Activated CD4-positive, alpha-beta T cell treated with anti-CD3 and anti-CD28 coated beads for 1 hour (primary cell): ENCODE results near the gene ATP2B3.

ENCODE experiments used
- DNase-seq: peaks from one replicate; pipeline ENCODE4 v3.0.0-alpha.2; 2020

The ATP2B3 gene

DNA sequence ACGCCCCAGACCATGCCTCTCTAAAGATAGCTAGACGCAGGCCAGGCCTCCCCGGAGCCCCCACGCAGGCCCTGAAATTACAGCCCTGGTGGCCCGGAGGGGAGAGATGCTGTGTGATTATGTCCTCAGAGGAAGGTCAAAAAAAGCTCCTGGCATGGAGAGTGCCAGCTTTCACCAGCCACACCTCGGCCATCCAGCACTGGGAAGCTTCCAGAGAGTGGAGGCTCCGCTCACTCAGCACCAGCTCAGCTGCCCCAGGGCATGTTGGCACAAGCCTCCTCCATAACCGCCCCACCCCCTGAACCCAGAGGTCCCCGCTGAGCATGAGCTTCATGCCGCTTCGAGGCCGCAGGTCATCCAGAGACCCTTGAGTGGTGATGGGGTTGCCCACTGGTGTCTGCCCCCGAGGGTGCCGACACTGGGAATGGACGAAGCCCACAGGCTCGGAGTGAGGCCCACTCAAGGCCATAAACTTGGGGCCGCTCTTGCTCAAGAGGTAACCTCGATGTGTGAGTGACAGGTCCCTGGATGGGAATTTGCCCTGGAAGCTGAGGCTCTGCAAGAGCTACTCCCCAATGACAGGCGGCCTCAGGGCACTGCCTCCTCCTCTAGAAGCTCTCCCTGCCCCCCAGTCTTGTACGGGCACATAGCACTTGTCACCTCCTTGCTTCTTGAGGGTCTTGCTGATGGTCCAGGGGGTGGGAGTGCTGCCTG lies 27.1 kb upstream of the ATP2B3 start:
- DNase-seq: no peak

- DNase-seq: no peak
These were observed 26.0 kb upstream of the ATP2B3 start for GRCh38 chrX:153491351-153491914.

GRCh38 chrX:153491918-153492317 lies 25.5 kb upstream of the ATP2B3 start:
- no peak for DNase-seq

GRCh38 chrX:153492543-153492942 lies 24.9 kb upstream of the ATP2B3 start:
- no peak for DNase-seq

GRCh38 chrX:153493085-153493484 lies 24.4 kb upstream of the ATP2B3 start:
- DNase-seq: no peak

DNA sequence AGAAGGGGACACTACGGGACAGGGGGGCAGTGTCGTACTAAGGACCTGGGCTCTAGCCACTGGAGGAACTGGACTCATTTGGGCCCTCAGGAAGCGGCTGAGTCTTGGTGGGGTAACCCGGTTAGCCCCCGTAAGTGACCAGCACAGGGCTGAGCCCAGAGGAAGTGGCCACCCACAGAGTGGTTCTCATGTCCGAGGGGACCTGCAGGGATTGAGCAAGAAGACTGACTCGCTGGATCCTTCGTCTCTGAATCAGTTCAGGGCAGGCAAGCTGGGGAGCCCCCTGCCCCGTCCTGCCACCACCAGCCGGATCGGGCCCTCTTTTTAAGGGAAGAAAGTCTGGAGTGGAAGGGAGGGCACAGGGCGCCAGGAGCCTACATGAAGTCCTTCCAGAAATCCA lies 23.4 kb upstream of the ATP2B3 start:
- DNase-seq: no peak

GRCh38 chrX:153494541-153495361 lies 22.7 kb upstream of the ATP2B3 start, which contains the start of gene BGN:
Gene BGN, plus strand, starts transcription at chrX:153494980. Its CDS starts 9,652 bp downstream, at chrX:153504632.
- no peak for DNase-seq

DNA sequence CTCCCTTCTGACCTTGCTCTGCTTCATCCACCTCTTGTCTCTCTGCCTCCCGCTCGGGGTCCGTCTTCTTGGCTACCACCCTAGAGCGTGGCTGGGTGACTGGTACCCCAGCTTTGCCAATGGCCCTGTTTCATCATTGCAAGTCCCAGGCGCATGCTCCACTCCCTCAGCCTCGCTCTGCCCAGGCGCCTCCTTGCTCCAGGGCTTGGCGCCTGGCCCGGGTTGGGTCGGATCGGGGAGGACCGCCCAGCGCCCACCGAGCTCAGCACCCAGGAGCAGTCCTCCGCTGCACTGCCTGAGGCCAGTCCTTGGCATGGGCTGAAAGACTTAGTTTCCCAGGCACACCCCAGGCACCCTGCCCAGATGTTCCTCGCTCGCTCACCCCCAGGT lies 22.1 kb upstream of the ATP2B3 start:
- no peak for DNase-seq

GRCh38 chrX:153495903-153496589 lies 21.4 kb upstream of the ATP2B3 start:
- no peak for DNase-seq

- DNase-seq: no peak
These were observed 20.9 kb upstream of the ATP2B3 start for GRCh38 chrX:153496590-153496959.

DNA sequence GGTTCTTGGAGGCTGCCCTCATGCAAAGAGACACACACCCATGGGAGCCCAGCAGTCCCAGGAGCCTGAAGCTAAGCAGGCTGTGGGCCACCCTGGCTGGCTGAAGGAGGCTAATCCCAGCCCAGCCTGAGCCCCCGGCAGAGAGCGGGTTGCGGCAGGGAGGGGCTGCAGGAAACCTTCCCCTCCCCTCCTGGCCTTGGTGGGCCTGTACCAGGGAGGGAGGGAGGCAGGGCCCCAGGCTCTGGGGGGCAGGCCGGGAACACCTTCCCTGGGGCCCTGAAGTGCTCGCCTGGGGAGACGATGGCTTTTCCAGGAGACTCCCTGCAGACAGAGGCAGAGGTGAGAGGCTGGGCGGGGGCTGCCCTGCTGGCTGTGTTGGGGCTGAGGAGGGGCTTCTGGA lies 19.0 kb upstream of the ATP2B3 start:
- DNase-seq: no peak

DNA sequence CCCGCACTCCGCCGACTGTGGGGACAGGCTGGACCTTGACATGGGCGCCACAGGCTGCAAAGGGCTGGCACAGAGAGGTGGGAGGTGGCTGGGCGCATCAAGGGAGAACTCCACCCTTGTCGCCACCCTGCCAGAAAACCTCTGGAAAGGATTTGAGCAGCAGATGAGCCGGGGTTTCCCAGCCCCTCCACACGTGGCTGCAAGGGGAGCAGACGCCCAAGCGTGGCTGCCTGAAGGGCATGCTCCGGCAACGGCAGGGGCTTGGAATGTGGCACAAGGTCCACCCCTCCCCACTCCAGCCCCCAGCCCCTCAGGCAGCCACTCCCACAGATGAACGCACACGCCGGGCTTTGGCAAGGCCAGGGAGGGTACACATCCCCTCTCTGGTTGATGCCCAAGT lies 18.1 kb upstream of the ATP2B3 start:
- DNase-seq: no peak

DNA sequence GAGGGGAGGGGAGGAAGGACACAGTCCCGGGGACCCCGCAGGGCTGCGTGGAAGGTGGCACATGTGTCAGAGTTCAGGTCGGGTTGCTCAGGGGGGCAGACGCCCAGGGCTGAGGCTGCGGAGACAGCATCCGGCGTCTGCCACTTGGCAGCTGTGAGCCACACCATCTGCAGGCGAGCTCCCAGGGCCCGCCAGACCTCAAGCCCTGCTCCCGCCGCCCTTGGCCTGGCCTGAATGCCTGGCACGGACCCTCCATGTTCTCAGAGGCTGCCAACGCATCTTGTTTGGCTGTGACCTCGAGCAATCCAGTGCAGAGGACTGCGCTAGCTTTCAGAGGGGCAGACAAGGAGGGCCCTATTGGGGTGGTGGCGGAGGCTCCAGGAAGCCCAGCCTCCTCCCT lies 17.6 kb upstream of the ATP2B3 start:
- no peak for DNase-seq

GRCh38 chrX:153500676-153501280 lies 16.7 kb upstream of the ATP2B3 start:
- DNase-seq: no peak

DNA sequence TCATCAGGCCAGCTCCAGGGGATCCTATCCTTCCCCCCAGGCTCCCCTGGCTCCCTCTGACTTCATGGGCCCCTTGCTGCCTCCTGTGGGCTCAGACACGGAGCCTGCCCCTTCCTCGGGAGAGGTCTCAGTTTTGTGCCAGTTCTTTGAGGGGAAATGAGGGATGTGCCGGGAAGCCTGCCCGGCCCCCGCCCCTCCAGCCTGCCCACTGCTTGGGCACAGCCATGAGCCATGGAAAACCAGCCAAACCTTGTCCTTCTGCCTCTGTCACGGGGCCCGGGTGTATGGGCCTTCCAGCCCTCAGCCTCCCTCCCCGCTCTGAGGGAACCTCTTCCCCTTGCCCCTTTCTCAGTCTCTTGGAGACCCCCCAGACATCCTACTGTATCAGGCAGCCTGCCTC lies 15.9 kb upstream of the ATP2B3 start:
- no peak for DNase-seq

GRCh38 chrX:153502131-153502530 lies 15.3 kb upstream of the ATP2B3 start:
- no peak for DNase-seq

DNA sequence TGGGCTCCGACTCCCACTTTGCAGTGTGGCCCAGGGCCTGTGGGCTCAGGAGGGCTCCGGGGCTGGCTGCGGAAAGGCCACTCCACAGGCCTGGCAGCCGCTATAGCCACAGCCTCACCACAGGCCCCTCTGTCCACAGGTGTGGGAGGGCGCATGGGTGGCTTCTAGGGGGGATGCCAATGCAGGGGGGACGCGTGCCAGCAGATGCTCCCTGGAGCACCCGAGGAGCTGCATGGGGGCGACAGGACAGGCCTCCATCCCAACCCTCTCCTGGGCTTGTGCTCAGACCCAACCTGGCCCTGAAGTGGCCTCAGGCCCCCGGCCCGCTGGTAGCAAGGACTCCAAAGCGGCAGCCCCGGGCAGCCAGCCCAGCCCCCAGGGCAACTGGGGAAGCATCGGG lies 14.6 kb upstream of the ATP2B3 start:
- no peak for DNase-seq

- no peak for DNase-seq
These were observed 12.9 kb upstream of the ATP2B3 start for GRCh38 chrX:153504445-153505016.

- DNase-seq: no peak
These were observed 12.1 kb upstream of the ATP2B3 start for GRCh38 chrX:153505361-153505760.

DNA sequence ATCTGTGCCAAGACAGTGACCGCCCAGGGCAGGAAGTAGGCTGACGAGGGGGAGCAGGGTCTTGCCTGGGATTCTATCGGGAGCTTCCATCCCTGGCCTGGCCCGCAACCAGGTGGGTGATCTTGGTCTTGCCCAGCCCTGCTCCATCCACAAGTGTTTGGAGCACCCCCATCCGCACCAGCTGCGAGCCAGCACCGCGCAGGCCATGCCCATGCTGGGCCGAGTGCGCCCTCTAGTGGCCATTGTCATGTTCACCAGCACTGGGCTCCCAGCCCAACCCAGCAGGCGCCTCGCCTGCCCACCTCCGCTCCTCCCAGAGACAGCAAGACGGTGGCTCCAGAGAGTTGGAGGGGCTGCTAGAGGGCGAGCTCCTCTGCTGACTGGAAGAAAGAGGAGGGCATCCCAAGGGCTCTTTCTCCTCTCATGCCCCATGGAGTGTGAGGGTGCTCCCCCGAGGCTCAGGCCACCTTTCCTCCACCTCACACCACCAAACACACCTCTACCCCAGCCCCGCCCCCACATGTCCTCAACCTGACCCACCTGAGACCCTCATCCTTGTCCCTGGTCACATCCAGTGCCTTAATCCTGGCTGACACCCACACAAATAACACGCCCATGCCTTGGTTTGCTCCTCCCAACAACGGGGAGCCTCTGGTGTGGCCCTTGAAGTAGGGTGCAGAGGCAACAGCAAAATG lies 9.8 kb upstream of the ATP2B3 start:
- DNase-seq: peak; percentile 75

- no peak for DNase-seq
These were observed 7.8 kb upstream of the ATP2B3 start for GRCh38 chrX:153509592-153509991.

DNA sequence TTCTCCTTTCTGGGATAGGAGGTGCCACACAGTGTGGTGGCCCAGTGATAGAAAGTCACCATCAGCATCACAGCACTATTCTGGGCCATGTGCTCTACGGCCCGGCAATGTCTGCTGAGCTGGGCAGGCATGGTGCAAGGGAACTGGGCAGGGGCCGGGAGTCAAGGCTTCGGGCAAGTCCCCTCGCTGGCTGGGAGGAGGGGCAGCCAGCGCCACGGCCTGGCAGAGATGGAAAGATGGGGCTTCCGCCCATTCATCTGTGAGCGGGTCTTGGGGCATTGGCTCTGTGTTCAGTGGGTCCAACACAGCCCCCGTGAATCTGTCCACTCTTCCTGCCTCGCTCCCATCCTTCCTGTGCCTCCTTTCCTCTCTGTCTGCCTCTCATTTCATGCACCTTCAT lies 7.1 kb upstream of the ATP2B3 start:
- DNase-seq: no peak
